Measurements from ENCODE around the gene PREB. TPM values are rescaled to one million over a fixed set of nuclear protein-coding genes. Genes with fewer than 3 reads are reported as not detected.
A peak's percentile ranks its signal among the peaks of the same experiment; 100 is the strongest.

Gene PREB
- total RNA-seq, 1 experiment from 2014 or later = 89.2 TPM

DNA sequence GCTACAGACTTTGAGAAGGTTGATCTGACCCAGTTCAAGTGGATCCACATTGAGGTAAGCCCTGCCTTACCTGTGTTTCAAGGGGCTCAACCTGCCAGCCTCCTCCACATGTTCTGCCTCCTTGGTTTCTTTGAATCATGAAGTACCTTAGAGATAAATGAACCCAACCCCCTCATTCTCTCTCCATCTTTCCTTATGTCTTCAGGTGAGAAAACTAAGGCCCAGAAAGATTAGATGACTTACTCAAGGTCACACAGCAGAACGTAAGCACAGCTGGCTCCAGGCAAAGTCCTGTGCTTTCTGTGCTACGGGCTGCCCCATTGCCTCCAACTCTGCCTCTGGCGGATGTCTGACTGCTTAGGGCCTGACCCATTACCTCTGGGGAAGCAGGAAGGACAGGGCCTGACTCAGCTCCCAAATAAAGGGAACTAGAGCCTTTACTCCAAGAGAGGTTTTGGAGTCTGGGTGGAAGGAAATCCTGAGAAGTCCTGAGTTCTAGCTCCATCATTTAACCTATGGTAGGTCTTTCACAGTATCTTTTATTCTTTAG is 37.6 kb downstream of the PREB start:
- no peak for DNase-seq (ENCODE audit: low spot score)

DNA sequence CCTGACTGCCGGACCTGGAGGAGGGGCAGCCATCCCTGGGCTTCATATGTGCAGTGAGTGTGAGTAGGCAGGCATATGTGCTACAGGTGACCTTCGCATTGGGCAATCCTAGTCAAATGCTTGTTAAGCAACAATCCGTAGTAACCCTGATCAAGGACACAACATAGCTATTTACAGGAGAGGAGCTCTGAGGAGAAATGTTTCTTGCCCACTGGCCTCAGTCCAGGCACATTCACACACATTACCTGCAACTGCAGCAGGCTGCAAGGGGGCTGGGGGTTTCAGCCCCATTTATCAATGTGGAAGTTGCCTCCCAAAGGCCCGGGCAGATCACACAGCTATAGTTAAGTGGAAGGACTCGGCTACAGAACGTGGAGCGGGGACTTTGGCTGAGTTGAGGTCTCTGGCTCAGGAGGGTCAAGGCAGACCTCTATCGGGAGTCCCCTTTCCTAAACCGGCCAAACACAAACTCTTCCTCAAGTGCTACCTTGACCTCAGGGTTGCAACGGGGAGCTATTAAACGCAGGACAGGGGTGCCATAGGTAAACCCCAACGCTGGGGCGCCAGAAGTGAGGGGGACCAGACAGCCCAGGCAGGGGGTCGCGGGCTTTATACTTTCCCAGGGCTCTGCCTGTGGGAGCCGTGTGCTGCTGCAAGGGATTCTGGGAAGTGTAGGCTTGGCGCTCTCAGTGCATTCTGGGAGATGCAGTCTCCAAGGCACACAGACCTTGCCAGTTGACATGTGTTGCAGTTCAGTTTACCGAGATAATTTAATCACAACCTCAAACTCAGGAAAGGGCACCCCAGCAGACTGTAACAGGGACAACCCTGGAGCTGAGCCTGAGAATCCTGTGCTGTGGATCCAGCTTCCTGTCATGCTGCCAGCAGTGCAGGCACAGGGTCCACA is 38.4 kb downstream of the PREB start:
- peak; percentile 22 for DNase-seq (ENCODE audit: low spot score)

DNA sequence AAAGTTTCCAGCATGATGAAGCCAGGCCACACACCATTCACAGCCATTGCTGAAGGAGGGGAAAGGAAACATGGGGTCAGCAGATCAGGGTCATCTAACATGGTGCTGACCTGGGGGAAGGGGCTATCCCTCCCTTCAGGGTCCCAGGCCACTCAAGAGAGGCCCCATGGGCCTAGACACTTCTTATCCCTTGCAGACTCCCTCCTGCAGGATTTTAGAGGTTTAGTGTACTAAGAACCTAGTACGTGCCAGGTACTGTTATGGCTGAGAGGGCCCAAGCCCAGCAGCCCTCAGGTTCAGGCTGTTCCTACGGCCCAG is 39.0 kb downstream of the PREB start:
- DNase-seq (ENCODE audit: low spot score) = no peak

DNA sequence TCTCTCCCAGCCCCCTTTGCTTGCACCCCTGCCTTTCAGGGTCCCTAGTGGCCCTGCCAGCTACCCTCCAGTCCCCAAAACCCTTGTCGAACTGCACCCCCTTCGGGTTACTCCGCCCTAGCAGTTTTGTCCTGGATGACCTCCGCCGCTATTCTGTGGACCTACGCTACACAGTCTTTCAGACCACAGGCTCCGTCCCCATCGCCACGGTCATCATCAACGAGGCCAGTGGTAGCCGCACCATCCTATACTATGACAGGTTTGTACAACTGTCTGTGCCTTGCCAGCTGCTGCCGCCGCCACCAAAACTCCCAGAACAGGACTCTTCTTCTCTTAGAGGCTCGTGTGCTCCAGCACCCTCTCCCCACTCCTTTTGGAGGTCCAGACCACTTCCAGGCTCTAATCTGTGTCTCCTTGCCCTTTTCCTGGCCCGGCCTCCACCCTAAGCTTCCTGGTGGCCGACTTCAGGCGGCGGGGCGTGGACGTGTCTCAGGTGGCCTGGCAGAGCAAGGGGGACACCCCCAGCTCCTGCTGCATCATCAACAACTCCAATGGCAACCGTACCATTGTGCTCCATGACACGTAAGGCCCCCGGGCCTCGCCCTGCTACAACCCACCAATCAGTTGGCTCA is 40.0 kb downstream of the PREB start:
- DNase-seq (ENCODE audit: low spot score) = no peak

DNA sequence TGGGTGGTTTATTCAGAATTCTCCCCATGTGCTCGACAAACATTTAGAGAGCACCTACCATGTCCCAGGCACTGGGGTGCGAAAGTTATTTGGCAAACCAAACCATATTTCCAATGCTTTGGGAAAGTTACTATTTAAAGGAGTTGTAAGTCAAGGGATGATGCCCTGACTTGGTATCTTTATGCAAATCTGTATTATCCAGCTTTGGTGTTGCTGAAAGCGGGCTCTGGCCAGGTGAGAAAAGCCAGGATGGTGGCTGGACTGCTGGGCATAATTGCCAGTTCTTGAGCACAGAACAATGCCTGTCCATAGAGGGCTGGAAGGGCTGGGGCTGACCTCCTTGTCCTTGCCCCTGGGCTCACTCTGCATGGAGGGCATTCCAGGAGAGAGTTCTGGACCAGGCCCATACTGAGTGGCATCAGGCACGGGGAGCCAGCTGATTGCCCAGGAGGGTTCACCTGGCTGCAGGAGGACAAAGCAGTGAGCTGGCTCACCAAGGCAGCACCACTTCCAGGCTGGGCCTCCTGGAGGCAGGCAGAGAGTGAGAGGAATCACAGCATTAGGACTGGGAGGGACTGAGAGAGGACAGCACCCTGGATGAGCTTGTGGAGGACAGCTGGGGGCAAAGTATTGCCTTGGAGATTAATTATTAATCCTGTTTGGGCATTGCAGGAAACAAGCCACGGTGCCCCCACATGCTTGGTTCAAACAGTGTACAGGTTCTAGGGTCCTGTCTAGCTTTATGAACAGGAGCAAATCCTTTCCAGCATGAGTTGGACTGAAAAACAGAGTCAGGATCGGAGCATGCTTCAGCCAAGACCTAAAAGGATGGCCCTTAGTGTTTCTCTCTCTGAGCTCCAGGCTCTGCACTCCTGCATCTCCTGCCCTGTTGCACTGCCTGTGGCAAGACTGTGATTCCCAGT is 40.7 kb downstream of the PREB start:
- DNase-seq (ENCODE audit: low spot score) = no peak

DNA sequence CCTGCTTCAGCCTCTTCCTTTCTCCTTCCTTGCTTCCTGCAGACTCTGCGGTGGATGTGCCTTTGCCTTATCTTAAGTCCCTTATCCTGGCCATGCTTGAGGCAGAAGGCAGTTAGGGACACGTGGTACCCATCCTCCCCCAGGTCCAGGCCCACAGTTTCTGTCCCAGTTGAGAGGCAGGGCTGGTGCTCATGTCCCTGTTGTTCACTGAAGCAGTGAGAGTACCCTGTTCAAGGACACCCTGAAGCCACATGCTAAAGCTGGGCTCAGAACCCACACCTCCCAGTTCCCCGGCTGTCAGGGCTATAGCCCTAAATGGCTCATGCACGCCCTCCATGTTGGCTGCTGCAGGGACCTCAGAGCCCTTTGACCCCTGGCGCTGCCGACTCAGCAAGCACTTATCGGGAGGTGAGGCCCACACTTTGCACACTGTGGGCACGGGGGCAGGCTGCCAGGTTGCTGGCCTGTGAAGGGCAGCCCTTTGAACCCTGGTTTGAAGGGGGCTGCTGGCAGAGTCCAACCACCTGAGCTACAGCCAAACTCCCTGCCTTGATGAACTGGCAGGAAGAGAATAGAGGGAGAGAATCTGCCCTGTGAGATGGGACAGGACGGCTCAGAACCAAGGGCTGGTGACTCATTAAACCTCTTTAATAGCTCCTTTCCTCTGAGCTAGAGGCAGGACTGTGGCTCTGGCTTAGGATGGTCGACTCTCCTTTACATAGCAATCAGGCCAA is 41.6 kb downstream of the PREB start:
- no peak for DNase-seq (ENCODE audit: low spot score)

DNA sequence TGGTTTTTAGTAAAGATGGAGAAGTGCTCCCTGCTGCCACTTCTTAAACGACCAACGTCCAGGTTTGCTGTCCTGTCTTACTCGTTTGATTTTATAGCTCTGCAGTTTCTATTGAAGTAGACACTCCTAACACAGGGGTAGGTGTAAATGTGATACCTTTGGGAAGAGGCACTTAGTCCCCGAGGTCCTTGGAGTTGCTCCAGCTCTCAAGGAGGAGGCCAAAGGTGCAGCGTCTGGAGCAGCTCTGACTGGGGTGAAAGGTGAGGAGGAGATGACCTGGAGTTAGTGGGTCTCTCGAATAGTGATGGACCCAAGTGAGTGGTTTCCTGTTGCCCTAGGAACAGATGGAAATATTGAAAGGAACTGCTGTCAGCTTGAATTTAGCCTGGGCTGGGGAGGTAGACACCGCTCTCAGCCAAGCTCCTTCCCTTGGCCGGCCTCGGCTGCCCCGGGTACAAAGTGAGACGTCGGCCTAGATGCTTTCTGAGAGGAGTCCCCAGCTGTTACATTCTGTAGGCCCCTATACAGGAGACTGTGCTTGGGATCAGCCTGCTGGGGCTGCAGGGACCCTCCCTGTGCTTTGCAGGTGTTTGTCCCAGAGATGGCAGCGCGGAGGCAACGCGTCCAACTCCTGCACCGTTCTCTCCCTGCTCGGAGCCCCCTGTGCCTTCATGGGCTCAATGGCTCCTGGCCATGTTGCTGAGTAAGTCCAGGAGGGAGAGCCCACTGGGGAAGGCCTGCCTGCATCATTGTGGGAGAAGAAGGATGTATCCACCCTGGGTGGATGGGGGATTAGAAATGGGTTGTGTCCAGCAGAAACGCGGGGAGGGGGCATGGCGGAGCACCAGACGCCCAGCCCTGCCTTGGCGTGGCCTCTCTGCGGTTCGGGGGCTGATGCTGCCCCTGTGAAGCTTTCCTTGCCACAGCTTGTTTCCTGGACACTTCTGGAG is 42.4 kb downstream of the PREB start:
- no peak for DNase-seq (ENCODE audit: low spot score)

DNA sequence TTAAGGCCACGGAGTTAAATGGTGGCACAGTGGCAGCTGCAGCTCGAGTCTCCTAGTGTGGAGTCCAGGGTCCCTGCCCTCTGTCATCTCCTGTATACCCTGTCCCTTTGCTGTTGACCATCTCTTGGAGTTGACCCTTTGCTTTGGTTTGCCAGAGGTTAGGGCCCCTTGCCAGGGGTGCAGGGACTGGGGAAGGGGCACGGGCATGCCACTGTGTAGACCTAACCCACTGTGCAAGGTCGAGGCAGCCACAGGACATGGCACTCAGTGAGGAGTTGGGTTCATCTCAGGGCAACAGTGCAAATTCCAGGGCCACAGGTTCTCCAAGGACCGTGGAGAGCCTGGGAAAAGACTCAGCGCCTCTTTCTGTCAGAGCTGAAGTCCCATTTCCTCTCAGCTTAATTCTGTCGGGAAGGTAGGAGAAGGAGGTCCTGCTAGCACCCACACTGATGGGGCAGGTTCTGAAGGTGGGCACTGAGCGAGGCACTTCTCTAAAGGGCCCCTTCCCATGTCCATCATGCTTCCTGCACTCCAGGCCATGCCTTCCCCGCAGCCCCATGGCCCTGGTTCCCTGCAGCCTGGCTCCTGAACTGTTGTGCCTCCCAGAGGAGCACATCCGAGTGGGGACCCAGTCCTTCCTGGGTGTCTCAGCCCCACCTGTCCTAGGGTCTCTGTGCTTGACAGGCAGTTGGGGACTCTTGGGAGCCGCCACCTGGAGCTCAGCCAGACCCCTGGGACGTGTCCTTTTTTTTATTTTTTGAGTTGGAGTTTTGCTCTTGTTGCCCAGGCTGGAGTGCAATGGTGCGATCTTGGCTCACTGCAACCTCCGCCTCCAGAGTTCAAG is 45.1 kb downstream of the PREB start:
- DNase-seq (ENCODE audit: low spot score) = no peak

DNA sequence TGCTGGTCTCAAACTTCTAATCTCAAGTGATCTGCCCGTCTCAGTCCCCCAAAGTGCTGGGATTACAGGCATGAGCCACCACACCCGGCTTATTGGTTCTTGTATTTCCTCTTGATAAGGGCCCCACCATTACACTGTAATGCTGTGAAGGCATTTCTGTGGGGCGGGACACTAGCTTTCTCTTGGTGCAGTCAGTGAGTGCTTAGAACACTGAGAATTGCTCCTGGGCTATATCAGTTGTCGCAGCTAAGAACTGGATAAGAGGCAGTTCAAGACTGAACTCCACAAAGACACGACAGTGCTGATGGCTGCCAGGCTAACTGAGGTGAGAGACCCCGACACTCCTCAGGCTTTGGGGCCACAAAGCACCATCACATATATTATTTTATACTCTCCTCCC is 45.8 kb downstream of the PREB start:
- no peak for DNase-seq (ENCODE audit: low spot score)

DNA sequence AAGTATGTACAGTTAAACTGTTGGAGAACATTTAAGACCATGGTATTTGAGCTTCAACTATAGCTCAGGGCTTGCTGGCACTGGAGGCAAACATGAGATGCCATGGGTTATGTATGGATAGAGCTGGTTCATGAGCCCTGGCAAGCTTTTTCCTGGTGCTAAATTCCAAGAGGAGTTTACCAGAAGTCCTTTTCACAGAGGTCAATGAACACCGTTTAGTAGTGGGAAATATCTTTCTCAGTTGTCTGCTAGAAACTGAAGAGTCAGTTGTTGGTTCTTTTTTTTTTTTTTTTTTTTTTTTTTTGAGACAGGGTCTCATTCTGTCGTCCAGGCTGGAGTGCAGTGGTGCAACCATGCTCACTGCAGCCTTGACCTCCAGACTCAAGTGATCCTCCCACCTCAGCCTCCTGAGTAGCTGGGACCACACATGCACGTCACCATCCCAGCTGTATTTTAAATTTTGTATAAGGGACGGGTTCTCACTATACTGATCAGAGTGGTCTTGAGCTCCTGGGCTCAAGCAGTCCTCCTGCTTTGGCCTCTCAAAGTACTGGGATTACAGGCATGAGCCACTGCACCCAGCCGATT is 46.5 kb downstream of the PREB start:
- DNase-seq (ENCODE audit: low spot score) = no peak

DNA sequence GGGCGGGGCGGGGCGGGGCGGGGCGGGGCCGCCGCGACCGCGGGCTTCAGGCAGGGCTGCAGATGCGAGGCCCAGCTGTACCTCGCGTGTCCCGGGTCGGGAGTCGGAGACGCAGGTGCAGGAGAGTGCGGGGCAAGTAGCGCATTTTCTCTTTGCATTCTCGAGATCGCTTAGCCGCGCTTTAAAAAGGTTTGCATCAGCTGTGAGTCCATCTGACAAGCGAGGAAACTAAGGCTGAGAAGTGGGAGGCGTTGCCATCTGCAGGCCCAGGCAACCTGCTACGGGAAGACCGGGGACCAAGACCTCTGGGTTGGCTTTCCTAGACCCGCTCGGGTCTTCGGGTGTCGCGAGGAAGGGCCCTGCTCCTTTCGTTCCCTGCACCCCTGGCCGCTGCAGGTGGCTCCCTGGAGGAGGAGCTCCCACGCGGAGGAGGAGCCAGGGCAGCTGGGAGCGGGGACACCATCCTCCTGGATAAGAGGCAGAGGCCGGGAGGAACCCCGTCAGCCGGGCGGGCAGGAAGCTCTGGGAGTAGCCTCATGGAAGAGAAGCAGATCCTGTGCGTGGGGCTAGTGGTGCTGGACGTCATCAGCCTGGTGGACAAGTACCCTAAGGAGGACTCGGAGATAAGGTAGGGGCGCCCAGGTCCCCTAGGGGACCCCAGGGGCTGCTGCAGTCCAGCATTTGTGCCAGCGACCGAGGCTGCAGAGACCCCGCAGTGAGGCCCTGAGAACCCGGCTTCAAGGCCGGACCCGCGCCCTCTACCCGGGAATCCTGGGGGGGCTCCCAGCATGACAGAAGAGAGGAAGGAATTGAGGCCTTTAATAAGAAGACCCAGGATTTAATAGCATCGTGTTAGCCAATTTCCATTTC is 47.5 kb downstream of the PREB start, which contains the start of gene KHK:
Gene KHK (plus strand): TSS at position 49 of the 870 bp plus-strand sequence. CDS start 488 bp downstream, at position 537.
- peak; percentile 51 for DNase-seq (ENCODE audit: low spot score)

DNA sequence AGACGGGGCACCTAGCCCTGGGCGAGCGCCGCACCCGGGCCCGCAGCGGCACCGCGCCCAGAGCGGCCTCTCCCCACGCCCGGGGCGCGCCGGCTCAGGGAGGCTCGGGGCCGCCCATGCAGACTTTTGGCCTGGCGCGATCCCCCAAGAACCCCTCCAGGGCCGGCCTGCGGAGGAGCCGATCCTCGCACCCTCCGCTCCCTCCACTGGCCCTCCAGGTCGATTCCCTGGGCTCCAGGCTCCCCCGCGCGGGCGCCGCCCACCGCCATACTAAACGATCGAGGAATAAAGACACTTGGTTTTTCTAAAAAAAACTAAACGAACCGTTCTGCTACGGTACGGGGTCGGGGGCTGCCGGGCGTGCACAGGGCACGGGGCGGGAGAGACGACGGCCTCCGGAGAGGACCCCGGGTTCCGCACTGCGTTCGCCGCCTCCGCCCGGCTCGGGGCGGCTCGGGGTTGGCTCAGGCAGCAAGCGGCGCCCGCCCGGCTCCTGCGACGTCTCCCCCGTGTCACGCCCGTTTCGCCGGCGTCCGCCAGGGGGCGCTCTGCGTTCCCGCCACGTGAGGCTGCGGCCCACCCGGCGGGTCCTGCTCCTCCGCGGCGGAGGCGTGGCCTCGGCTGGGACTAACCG is 48.2 kb downstream of the PREB start:
- DNase-seq (ENCODE audit: low spot score) = peak; percentile 82

DNA sequence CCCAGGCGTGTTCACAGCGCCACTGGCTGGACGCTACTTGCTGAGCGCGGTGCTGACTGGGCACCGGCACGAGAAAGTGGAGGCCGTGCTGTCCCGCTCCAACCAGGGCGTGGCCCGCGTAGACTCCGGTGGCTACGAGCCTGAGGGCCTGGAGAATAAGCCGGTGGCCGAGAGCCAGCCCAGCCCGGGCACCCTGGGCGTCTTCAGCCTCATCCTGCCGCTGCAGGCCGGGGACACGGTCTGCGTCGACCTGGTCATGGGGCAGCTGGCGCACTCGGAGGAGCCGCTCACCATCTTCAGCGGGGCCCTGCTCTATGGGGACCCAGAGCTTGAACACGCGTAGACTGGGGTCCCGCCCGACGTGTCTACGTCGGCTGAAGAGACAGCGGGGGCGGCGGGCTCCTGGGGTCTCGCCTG is 48.8 kb downstream of the PREB start:
- DNase-seq (ENCODE audit: low spot score) = peak; percentile 44

DNA sequence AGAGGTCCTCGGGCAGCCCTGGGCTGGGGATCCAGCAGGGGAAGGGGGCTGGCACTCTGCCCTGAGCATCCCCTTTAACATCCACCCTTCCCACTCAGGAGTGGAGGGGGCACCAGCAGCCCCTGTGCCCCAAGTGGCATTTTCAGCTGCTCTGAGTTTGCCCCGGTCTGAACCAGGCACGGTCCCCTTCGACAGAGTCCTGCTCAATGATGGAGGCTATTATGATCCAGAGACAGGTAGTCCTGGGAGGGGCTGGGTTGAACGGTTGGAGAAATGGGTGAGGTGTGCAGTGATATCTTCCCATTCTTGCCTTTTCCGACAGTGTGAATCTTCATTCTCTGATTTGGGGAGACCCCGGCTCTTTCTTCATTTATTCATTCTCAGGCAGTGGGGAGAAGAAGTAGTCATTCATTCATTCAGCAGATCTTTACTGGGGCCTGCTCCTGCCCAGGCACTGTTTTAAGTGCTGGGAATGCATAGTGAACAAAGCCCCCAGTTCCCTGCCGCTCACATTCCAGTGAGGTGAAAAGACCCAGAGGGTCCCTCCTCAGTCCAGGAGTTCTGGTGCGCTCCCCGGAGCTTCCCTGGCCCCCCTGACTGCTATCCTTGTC is 49.3 kb downstream of the PREB start:
- DNase-seq (ENCODE audit: low spot score) = no peak

DNA sequence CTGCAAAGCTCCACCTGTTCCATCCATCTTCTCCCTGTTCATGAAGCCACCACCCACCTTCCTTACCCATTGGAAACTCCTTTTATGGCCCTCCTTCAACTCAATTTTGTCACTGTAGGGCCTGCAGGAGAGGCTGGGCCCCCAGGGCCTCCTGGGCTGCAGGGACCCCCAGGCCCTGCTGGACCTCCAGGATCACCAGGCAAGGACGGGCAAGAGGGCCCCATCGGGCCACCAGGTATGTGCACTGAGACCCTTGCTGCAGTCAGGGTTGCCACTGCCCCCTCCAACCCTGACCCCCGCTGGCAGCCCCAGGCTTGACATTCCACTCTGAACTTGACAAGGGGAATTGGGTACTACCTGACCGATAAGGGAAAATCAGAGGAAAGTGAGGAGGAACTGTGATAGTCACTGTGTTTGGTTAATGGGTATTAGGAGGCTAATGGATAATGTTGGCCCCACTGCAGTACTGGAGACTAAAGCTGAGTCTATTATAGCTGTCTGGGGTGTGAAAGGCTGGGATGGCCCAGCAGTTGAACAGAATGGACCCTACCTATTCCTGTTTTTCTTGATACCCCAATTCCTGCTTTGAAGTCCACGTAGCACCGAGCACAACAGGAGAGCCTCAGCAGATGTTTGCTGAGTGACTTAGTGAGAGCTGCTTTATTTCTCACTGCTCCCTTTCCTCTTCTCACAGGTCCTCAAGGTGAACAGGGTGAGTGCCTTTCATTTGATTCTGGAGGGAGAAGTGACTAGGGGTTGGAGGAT is 50.0 kb downstream of the PREB start:
- DNase-seq (ENCODE audit: low spot score) = no peak
